SK-N-SH (cell line): ENCODE measurements around the gene XKR7. TPM values are rescaled to one million over a fixed set of nuclear protein-coding genes. Genes with fewer than 3 reads are reported as not detected.

ENCODE experiments used
- CTCF ChIA-PET: fragments of 300-600, 350-600 bp; formaldehyde crosslinking; extraction: SDS; loops from one replicate; lab custom pipeline; 2021; lab: Yijun Ruan, JAX
- POLR2A ChIA-PET: fragments of 350-600 bp; sonication (Branson Sonifier 250); formaldehyde crosslinking; extraction: SDS; loops from one replicate; lab custom pipeline; 2020; ENCODE audit warnings: antibody characterized with exemption, inconsistent platforms; lab: Yijun Ruan, JAX
- DNase-seq: peaks from one replicate; pipeline ENCODE4 v3.0.0; 2012
- H2AFZ ChIP-seq: fragments of 200-600 bp; sonication (generic); 2 replicates; pipeline ENCODE4 v1.8.1; 2016; ENCODE audit warnings: antibody characterized with exemption, mild to moderate bottlenecking, low read depth
- H3F3A ChIP-seq: fragments of 200-600 bp; sonication (generic); replicated peaks from 2 replicates; pipeline ENCODE3; 2016; ENCODE audit warnings: antibody characterized with exemption, mild to moderate bottlenecking; ENCODE audit not compliant: insufficient read depth
- H3K27ac ChIP-seq, 2 experiments: fragments of 200-500 bp in 1 of 2; fragments of 200-600 bp in 1 of 2; sonication (Bioruptor generic) in 1 of 2; sonication (generic), shearing (Covaris generic) in 1 of 2; 2 replicates each; pipeline versions ENCODE4 v1.5.1 to v1.6.1; 2014 to 2016; ENCODE audit warnings: low read depth in 2 of 2, inconsistent platforms in 1 of 2, low read length in 1 of 2, mild to moderate bottlenecking in 1 of 2, mixed read lengths in 1 of 2
- H3K27me3 ChIP-seq: fragments of 200-600 bp; sonication (generic), shearing (Covaris generic); 2 replicates; pipeline ENCODE4 v1.6.1; 2016; ENCODE audit warnings: mixed run types; ENCODE audit not compliant: insufficient read depth
- H3K36me3 ChIP-seq, 2 experiments: fragments of 200-500 bp in 1 of 2; fragments of 200-600 bp in 1 of 2; sonication (Bioruptor generic) in 1 of 2; sonication (generic) in 1 of 2; replicated peaks in 1 of 2; 2 replicates each; pipeline versions ENCODE3 to v1.5.1; 2014 to 2016; ENCODE audit warnings: low read length in 1 of 2, mild to moderate bottlenecking in 1 of 2; ENCODE audit not compliant: insufficient read depth in 2 of 2, control insufficient read depth in 1 of 2
- H3K4me1 ChIP-seq, 2 experiments: fragments of 200-500 bp in 1 of 2; fragments of 200-600 bp in 1 of 2; sonication (Bioruptor generic) in 1 of 2; sonication (generic), shearing (Covaris generic) in 1 of 2; 2 replicates each; pipeline versions ENCODE4 v1.5.1 to v1.6.1; 2014 to 2016; ENCODE audit warnings: low read depth in 1 of 2, low read length in 1 of 2, mixed run types in 1 of 2; ENCODE audit not compliant: insufficient read depth in 2 of 2, control insufficient read depth in 1 of 2
- H3K4me2 ChIP-seq: fragments of 200-600 bp; sonication (generic), shearing (Covaris generic); 2 replicates; pipeline ENCODE4 v1.6.1; 2017; ENCODE audit warnings: mixed run types
- H3K4me3 ChIP-seq, 2 experiments: fragments of 200-500 bp in 1 of 2; fragments of 200-600 bp in 1 of 2; sonication (Bioruptor generic) in 1 of 2; sonication (generic), shearing (Covaris generic) in 1 of 2; 2 replicates each; pipeline versions ENCODE4 v1.5.1 to v1.8.1; 2014 to 2016; ENCODE audit warnings: low read depth in 2 of 2, inconsistent platforms in 1 of 2, low read length in 1 of 2, mild to moderate bottlenecking in 1 of 2, mixed read lengths in 1 of 2, moderate library complexity in 1 of 2
- H3K79me2 ChIP-seq: fragments of 200-600 bp; sonication (generic); 2 replicates; pipeline ENCODE4 v1.8.1; 2017; ENCODE audit warnings: mild to moderate bottlenecking; ENCODE audit not compliant: insufficient read depth
- H3K9ac ChIP-seq: fragments of 200-600 bp; sonication (generic); 2 replicates; pipeline ENCODE4 v1.6.1; 2017; ENCODE audit warnings: mixed run types
- H3K9me2 ChIP-seq: fragments of 200-600 bp; sonication (generic); 2 replicates; pipeline ENCODE4 v1.6.1; 2017; ENCODE audit warnings: mixed run types
- H3K9me3 ChIP-seq: fragments of 200-600 bp; sonication (generic); 2 replicates; pipeline ENCODE4 v1.6.1; 2017; ENCODE audit warnings: mixed run types, mild to moderate bottlenecking, moderate library complexity
- H4K20me1 ChIP-seq: fragments of 200-600 bp; sonication (generic); 2 replicates; pipeline ENCODE4 v1.6.1; 2017; ENCODE audit warnings: mild to moderate bottlenecking, mixed run types; ENCODE audit not compliant: insufficient read depth
- ELF1 ChIP-seq: IDR thresholded peaks from 2 replicates; pipeline ENCODE4 v1.4.0; 2012
- EP300 ChIP-seq, 2 experiments: IDR thresholded peaks; 2 replicates each; pipeline versions ENCODE4 v1.4.0 to v1.6.1; 2012; ENCODE audit warnings: borderline replicate concordance in 1 of 2, low read depth in 1 of 2, low read length in 1 of 2
- FOXJ3 ChIP-seq: sonication (generic); formaldehyde crosslinking; IDR thresholded peaks from 2 replicates; pipeline ENCODE4 v1.5.1; 2020; ENCODE audit warnings: mild to moderate bottlenecking, missing genetic modification reagents
- FOXM1 ChIP-seq: IDR thresholded peaks from 2 replicates; pipeline ENCODE4 v1.4.0; 2012; ENCODE audit warnings: low read depth, mild to moderate bottlenecking
- GABPA ChIP-seq: IDR thresholded peaks from 2 replicates; pipeline ENCODE4 v1.4.0; 2012; ENCODE audit warnings: low read depth, mild to moderate bottlenecking
- JUND ChIP-seq: IDR thresholded peaks from 2 replicates; pipeline ENCODE4 v1.4.0; 2012
- MEF2A ChIP-seq: IDR thresholded peaks from 2 replicates; pipeline ENCODE4 v1.4.0; 2012; ENCODE audit warnings: low read depth, borderline replicate concordance
- NFIC ChIP-seq: IDR thresholded peaks from 2 replicates; pipeline ENCODE4 v1.4.0; 2012; ENCODE audit warnings: borderline replicate concordance
- NRF1 ChIP-seq: IDR thresholded peaks from 2 replicates; pipeline ENCODE4 v1.6.1; 2012; ENCODE audit warnings: low read depth, mild to moderate bottlenecking, low read length
- POLR2AphosphoS5 ChIP-seq: IDR thresholded peaks from 2 replicates; pipeline ENCODE4 v1.6.1; 2012; ENCODE audit warnings: low read depth, low read length
- RXRA ChIP-seq: IDR thresholded peaks from 2 replicates; pipeline ENCODE4 v1.4.0; 2012; ENCODE audit warnings: low read depth, mild to moderate bottlenecking, borderline replicate concordance
- SMC3 ChIP-seq: IDR thresholded peaks from 2 replicates; pipeline ENCODE4 v1.6.1; 2012; ENCODE audit warnings: low read depth, low read length, improper control_type of control experiment
- TAF1 ChIP-seq: IDR thresholded peaks from 2 replicates; pipeline ENCODE4 v1.6.1; 2012; ENCODE audit warnings: low read depth, mild to moderate bottlenecking, low read length, moderate library complexity, borderline replicate concordance
- TCF12 ChIP-seq: IDR thresholded peaks from 2 replicates; pipeline ENCODE4 v1.4.0; 2012
- YY1 ChIP-seq: IDR thresholded peaks from 2 replicates; pipeline ENCODE4 v1.4.0; 2012; ENCODE audit warnings: low read depth, mild to moderate bottlenecking
- WGBS: methylation state at CpG from one replicate; pipeline ENCODE4 v1.1.6; 2017; ENCODE audit warnings: low lambda C conversion rate; 5-methylcytosine and 5-hydroxymethylcytosine counted together
- polyA plus RNA-seq, 3 experiments: library from polyadenylated mRNA; depleted of rRNA; stranded (reverse); fragments of >200 nt; gene quantifications; 2 replicates each; pipeline ENCODE4 v1.2.3, GENCODE V29; 2012
- TF ChIP-seq, protein P1 (sequence below): IDR thresholded peaks from 2 replicates; pipeline ENCODE4 v1.4.0; 2012; ENCODE audit warnings: low read depth, borderline replicate concordance
- TF ChIP-seq, protein P2 (sequence below): IDR thresholded peaks from 2 replicates; pipeline ENCODE4 v1.6.1; 2012; ENCODE audit warnings: mild to moderate bottlenecking, low read depth, low read length, moderate library complexity
- TF ChIP-seq, protein P3 (sequence below): fragments of 200-600 bp; sonication (generic); IDR thresholded peaks from 2 replicates; pipeline ENCODE4 v1.6.1; 2017; ENCODE audit warnings: antibody characterized with exemption, mild to moderate bottlenecking, moderate library complexity
- TF ChIP-seq, protein P4 (sequence below): IDR thresholded peaks from 2 replicates; pipeline ENCODE4; 2012

XKR7 gene
- polyA plus RNA-seq, 1 of the 3 experiments (the other 2 are of a cell fraction) = 0.02 TPM

DNA sequence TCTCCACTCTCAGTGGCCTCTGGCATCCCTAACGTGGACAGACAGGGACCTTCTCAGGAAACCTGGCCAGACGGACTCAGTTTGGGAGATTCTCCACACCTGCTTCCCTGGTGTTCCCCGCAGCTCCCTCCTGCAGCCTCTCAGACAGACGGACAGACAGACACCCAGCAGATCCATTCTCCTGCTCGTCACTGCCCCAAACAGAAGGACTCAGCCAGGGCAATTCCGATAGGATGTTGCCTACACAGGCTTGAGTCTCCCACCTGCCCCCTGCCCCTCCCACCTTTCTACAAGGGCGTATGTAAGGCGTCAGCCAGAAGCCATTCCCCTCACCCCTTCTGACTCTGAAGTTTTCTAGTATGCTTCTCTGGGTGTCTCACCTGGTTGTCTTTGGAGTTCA lies 42.7 kb downstream of the XKR7 start:
- ChIA-PET CTCF (no interaction called here), POLR2A (no interaction called here)
- no peaks in the 10 kb centered on the region for H3K79me2 ChIP-seq
- no peak overlapping the region for H3K4me3 ChIP-seq
- no peaks in the 10 kb centered on the region for H3K9me2 ChIP-seq
- H3K4me1 ChIP-seq = peaks cover 0 to 9% of the 10 kb centered on the region in 2 experiments; a peak in 1 of 4 replicates
- WGBS = 53% methylated on average over 8 of the region's 8 CpGs
- no peak for TF ChIP-seq EP300 (IDR thresholded peaks at IDR 0.05; ENCODE audit: borderline replicate concordance in 1 of 2, low read depth in 1 of 2, low read length in 1 of 2)
- TF ChIP-seq NRF1 = no peak
- TF ChIP-seq, protein P1, sequence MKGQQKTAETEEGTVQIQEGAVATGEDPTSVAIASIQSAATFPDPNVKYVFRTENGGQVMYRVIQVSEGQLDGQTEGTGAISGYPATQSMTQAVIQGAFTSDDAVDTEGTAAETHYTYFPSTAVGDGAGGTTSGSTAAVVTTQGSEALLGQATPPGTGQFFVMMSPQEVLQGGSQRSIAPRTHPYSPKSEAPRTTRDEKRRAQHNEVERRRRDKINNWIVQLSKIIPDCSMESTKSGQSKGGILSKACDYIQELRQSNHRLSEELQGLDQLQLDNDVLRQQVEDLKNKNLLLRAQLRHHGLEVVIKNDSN = no peak
- TF ChIP-seq, protein P2, sequence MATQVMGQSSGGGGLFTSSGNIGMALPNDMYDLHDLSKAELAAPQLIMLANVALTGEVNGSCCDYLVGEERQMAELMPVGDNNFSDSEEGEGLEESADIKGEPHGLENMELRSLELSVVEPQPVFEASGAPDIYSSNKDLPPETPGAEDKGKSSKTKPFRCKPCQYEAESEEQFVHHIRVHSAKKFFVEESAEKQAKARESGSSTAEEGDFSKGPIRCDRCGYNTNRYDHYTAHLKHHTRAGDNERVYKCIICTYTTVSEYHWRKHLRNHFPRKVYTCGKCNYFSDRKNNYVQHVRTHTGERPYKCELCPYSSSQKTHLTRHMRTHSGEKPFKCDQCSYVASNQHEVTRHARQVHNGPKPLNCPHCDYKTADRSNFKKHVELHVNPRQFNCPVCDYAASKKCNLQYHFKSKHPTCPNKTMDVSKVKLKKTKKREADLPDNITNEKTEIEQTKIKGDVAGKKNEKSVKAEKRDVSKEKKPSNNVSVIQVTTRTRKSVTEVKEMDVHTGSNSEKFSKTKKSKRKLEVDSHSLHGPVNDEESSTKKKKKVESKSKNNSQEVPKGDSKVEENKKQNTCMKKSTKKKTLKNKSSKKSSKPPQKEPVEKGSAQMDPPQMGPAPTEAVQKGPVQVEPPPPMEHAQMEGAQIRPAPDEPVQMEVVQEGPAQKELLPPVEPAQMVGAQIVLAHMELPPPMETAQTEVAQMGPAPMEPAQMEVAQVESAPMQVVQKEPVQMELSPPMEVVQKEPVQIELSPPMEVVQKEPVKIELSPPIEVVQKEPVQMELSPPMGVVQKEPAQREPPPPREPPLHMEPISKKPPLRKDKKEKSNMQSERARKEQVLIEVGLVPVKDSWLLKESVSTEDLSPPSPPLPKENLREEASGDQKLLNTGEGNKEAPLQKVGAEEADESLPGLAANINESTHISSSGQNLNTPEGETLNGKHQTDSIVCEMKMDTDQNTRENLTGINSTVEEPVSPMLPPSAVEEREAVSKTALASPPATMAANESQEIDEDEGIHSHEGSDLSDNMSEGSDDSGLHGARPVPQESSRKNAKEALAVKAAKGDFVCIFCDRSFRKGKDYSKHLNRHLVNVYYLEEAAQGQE = no peak
- no peak for TF ChIP-seq POLR2AphosphoS5
- no peak for TF ChIP-seq YY1
- TF ChIP-seq NFIC = no peak
- TF ChIP-seq JUND = no peak
- TF ChIP-seq FOXM1 = no peak
- no peak for TF ChIP-seq SMC3
- TF ChIP-seq, protein P3, sequence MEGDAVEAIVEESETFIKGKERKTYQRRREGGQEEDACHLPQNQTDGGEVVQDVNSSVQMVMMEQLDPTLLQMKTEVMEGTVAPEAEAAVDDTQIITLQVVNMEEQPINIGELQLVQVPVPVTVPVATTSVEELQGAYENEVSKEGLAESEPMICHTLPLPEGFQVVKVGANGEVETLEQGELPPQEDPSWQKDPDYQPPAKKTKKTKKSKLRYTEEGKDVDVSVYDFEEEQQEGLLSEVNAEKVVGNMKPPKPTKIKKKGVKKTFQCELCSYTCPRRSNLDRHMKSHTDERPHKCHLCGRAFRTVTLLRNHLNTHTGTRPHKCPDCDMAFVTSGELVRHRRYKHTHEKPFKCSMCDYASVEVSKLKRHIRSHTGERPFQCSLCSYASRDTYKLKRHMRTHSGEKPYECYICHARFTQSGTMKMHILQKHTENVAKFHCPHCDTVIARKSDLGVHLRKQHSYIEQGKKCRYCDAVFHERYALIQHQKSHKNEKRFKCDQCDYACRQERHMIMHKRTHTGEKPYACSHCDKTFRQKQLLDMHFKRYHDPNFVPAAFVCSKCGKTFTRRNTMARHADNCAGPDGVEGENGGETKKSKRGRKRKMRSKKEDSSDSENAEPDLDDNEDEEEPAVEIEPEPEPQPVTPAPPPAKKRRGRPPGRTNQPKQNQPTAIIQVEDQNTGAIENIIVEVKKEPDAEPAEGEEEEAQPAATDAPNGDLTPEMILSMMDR = no peak
- TF ChIP-seq GABPA = no peak
- no peak for TF ChIP-seq RXRA
- no peak for TF ChIP-seq MEF2A
- TF ChIP-seq, protein P4, sequence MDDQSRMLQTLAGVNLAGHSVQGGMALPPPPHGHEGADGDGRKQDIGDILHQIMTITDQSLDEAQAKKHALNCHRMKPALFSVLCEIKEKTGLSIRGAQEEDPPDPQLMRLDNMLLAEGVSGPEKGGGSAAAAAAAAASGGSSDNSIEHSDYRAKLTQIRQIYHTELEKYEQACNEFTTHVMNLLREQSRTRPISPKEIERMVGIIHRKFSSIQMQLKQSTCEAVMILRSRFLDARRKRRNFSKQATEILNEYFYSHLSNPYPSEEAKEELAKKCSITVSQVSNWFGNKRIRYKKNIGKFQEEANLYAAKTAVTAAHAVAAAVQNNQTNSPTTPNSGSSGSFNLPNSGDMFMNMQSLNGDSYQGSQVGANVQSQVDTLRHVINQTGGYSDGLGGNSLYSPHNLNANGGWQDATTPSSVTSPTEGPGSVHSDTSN = no peak
- no peak for TF ChIP-seq FOXJ3 (CRISPR knock-in tag)
- no peak for TF ChIP-seq ELF1
- no peak for TF ChIP-seq TAF1
- no peak for TF ChIP-seq TCF12
- no peak for DNase-seq
- H3F3A ChIP-seq = no peaks in the 10 kb centered on the region
- peaks cover 11% of the 10 kb centered on the region; the same call in 1 of the 2 replicates for H3K27me3 ChIP-seq
- H2AFZ ChIP-seq = no peak overlapping the region
- no peak overlapping the region for H3K4me2 ChIP-seq
- H3K36me3 ChIP-seq = no peaks in the 10 kb centered on the region
- H3K9ac ChIP-seq = no peak overlapping the region
- no peak overlapping the region for H3K27ac ChIP-seq
- H4K20me1 ChIP-seq = no peaks in the 10 kb centered on the region
- no peaks in the 10 kb centered on the region for H3K9me3 ChIP-seq
